GM12873 (cell line): Measurements from ENCODE around the gene SMIM3.
"Not testable (repeated sequence)": the region's sequence is repeated elsewhere in the genome, so short reads cannot be mapped to it uniquely, and the experiment has no call there.

ENCODE experiments used
- TF ChIP-seq, protein P1 (sequence below): IDR thresholded peaks from 2 replicates; pipeline ENCODE4 v1.5.1; 2012; ENCODE audit warnings: low read depth, mild to moderate bottlenecking, moderate library complexity, low read length, control low read depth; ENCODE audit not compliant: insufficient read depth; ENCODE audit errors: missing control alignments

Gene SMIM3

DNA sequence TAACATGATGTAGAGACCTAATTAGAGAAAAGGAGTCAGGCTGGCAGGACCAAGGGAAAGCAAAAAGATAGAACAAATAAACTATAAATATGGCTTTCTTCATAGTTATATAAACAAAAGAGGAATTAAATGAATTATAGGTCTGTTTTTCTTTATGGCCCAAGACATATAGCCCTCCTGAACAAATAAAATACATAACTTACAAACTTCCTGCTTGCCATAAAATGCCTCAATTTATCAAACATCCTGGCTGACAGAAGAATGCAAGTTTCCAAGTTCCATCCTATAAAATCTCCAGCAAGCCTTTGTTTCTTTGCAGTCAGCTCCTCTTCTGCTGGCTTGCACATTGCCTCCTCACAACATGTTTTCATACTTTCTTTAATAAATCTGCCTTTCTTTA is 36.5 kb downstream of the SMIM3 start:
- TF ChIP-seq, protein P1, sequence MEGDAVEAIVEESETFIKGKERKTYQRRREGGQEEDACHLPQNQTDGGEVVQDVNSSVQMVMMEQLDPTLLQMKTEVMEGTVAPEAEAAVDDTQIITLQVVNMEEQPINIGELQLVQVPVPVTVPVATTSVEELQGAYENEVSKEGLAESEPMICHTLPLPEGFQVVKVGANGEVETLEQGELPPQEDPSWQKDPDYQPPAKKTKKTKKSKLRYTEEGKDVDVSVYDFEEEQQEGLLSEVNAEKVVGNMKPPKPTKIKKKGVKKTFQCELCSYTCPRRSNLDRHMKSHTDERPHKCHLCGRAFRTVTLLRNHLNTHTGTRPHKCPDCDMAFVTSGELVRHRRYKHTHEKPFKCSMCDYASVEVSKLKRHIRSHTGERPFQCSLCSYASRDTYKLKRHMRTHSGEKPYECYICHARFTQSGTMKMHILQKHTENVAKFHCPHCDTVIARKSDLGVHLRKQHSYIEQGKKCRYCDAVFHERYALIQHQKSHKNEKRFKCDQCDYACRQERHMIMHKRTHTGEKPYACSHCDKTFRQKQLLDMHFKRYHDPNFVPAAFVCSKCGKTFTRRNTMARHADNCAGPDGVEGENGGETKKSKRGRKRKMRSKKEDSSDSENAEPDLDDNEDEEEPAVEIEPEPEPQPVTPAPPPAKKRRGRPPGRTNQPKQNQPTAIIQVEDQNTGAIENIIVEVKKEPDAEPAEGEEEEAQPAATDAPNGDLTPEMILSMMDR = no peak

DNA sequence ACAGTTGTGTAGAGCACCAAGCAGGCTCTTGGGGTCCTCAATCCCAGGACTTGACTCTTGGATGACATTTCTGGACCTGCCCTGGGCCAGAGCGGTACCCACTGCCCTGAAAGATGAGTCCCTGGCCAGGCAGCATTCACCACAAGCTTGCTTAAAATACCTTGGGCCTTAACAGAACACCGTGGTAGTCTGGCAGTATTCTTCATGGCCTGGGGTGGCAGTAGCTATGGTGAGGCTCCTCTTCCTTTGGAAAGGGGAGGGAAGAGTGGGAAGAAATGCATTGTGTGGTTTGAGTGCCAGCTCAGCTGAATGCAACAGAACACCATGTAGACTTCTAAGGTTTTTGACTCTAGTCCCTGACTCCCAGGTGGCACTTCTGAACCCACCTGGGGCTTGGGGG is 38.4 kb downstream of the SMIM3 start:
- TF ChIP-seq, protein P1 = no peak

DNA sequence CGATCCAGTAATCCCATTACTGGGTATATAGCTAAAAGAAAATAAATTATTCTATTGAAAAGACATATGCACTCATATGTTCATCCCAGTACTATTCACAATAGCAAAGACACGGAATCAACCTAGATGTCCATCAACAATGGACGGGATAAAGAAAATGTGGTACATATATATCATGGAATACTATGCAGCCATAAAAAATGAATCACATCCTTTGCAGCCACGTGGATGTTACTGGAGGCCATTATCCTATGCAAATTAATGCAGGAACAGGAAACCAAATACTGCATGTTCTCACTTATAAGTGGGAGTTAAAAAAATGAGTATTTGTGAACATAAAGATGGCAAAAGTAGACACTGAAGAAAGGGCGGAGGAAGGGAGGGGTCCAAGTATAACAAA is 51.2 kb downstream of the SMIM3 start:
- TF ChIP-seq, protein P1 = no peak

- TF ChIP-seq, protein P1 = no peak
These were observed 57.5 kb downstream of the SMIM3 start for GRCh38 chr5:150836064-150836463.

DNA sequence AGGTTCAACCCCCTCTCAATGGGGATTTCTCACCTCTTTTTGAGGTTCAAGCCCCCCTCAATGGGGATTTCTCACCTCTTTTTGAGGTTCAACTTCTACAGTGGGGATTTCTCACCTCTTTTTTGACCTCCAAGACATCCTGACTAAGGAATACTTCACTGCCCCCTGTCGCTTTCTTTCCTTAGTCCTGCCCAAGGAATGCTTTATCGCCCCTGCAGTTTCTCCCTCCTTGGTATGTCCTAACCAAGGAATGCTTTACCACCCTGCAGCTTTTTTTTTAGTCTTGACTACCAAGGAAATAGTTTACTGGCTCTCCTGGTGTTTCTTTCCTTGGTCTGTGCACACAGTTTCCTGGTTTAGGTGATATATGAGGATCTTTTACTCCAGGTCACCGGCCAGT is 58.1 kb downstream of the SMIM3 start:
- TF ChIP-seq, protein P1 = no peak

DNA sequence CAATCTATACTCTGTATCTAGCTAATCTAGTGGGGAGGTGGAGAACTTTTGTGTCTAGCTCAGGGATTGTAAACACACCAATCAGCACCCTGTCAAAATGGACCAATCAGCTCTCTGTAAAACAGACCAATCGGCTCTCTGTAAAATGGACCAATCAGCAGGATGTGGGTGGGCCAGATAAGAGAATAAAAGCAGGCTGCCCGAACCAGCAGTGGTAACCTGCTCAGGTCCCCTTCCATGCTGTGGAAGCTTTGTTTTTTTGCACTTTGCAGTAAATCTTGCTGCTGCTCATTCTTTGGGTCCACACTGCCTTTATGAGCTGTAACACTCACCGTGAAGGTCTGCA is 67.7 kb downstream of the SMIM3 start, which contains the start of gene IRGM:
Gene IRGM (plus strand): TSS at position 214 of the 346 bp plus-strand sequence. CDS start 1,603 bp downstream, outside the sequence.
- TF ChIP-seq, protein P1 = not testable (repeated sequence)
